ENCODE measurements around the gene GALE. TPM values are rescaled to one million over a fixed set of nuclear protein-coding genes. Genes with fewer than 3 reads are reported as not detected.

GALE gene
- total and polyA plus RNA-seq, 2 donors (not counting 3 experiments of a cell fraction or from before 2014, with no cell fraction given) = 42.9 to 64.7 TPM

DNA sequence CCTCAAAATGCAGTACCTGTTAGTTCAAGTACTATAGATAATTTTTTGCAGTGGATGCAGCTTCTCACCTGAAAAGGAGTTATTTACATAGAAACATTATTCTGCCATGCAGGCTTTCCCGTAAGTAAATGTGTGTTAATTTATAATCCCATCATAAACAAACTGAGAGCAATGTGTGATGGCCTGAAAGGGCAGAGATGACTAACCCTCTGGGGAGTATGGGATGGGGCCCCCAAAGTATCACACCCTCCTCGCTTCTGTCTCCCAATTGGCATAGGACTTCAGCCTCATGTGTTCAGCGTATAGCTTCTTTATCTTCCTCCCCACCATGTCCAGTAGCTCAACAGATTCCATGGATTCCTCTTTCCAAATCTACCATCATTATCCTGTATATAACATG lies 17.1 kb upstream of the GALE start:
- TF ChIP-seq, protein P1, sequence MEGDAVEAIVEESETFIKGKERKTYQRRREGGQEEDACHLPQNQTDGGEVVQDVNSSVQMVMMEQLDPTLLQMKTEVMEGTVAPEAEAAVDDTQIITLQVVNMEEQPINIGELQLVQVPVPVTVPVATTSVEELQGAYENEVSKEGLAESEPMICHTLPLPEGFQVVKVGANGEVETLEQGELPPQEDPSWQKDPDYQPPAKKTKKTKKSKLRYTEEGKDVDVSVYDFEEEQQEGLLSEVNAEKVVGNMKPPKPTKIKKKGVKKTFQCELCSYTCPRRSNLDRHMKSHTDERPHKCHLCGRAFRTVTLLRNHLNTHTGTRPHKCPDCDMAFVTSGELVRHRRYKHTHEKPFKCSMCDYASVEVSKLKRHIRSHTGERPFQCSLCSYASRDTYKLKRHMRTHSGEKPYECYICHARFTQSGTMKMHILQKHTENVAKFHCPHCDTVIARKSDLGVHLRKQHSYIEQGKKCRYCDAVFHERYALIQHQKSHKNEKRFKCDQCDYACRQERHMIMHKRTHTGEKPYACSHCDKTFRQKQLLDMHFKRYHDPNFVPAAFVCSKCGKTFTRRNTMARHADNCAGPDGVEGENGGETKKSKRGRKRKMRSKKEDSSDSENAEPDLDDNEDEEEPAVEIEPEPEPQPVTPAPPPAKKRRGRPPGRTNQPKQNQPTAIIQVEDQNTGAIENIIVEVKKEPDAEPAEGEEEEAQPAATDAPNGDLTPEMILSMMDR (IDR thresholded peaks at IDR 0.05; ENCODE audit: extremely low read depth in 1 of 2, insufficient read depth in 1 of 2, low read depth in 1 of 2, low read length in 2 of 2) = no peak
- TF ChIP-seq EZH2 (IDR thresholded peaks at IDR 0.05; ENCODE audit: borderline replicate concordance, low read depth, low read length, severe bottlenecking) (no peak), POLR2AphosphoS5 (IDR thresholded peaks at IDR 0.05; ENCODE audit: insufficient read depth, low read depth, low read length) (no peak), POLR2A (IDR thresholded peaks at IDR 0.05; ENCODE audit: low read depth, low read length) (no peak), GATA2 (IDR thresholded peaks at IDR 0.05; ENCODE audit: insufficient read depth, insufficient read length, low read depth, low read length) (no peak), FOS (IDR thresholded peaks at IDR 0.05; ENCODE audit: borderline replicate concordance, insufficient read depth, low read length) (no peak), JUN (IDR thresholded peaks at IDR 0.05; ENCODE audit: borderline replicate concordance, insufficient read depth, insufficient read length, low read depth) (no peak), MYC (IDR thresholded peaks at IDR 0.05; ENCODE audit: low read depth, low read length) (no peak)
- TF ChIP-seq, protein P2, sequence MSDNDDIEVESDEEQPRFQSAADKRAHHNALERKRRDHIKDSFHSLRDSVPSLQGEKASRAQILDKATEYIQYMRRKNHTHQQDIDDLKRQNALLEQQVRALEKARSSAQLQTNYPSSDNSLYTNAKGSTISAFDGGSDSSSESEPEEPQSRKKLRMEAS (IDR thresholded peaks at IDR 0.05; ENCODE audit: insufficient read depth, insufficient read length) = no peak
- Histone ChIP-seq H3K4me3 (replicated peaks in 1 of 3; ENCODE audit: insufficient read depth in 1 of 3, low read depth in 1 of 3, low read length in 3 of 3) (no peak overlapping the region), H2AFZ (ENCODE audit: low read depth, low read length) (no peak overlapping the region), H3K79me2 (ENCODE audit: control insufficient read depth, insufficient read depth, low read length) (no peaks in the 10 kb centered on the region), H3K9me1 (replicated peaks; ENCODE audit: control insufficient read depth, extremely low read depth, insufficient read depth, low read length) (no peaks in the 10 kb centered on the region), H3K36me3 (ENCODE audit: control insufficient read depth in 2 of 2, extremely low read depth in 1 of 2, insufficient read depth in 2 of 2, low read length in 2 of 2) (peaks cover 0 to 19% of the 10 kb centered on the region in 2 experiments), H3K27ac (ENCODE audit: insufficient read depth, low read depth, low read length) (no peak overlapping the region), H3K27me3 (ENCODE audit: control insufficient read depth in 2 of 2, insufficient read depth in 2 of 2, low read length in 2 of 2) (no peaks in the 10 kb centered on the region), H3K9ac (replicated peaks; ENCODE audit: extremely low read depth, insufficient read depth, low read length) (no peak overlapping the region), H3K9me3 (replicated peaks; ENCODE audit: control insufficient read depth, insufficient read depth, low read length) (no peaks in the 10 kb centered on the region), H4K20me1 (replicated peaks; ENCODE audit: control insufficient read depth, extremely low read depth, insufficient read depth, low read length) (no peaks in the 10 kb centered on the region), H3K4me2 (ENCODE audit: insufficient read depth, low read length) (no peak overlapping the region), H3K4me1 (ENCODE audit: control insufficient read depth, extremely low read depth, insufficient read depth, low read length) (no peaks in the 10 kb centered on the region)
- intact Hi-C loops (cut with micrococcal nuclease) (no loop called here), dilution Hi-C loops (cut with MboI; ENCODE audit: extremely low pct_ligation_motif_present, low sequenced_read_pairs) (no loop called here)
- ChIA-PET CTCF (interaction anchor here (2.2 kb wide), 1 partner anchor 211 kb away, joined by 5 read pairs; no protein-coding TSS in a partner anchor), POLR2A (no interaction called here)
- DNase-seq (ENCODE audit: low read depth, low spot score) (no peak), FAIRE-seq (no peak)
- BruUV-seq (replicated peaks) = no TSS peak

All from endothelial cell of umbilical vein (primary cell).